Measurements from ENCODE around the gene ATP8B3. TPM values are rescaled to one million over a fixed set of nuclear protein-coding genes. Genes with fewer than 3 reads are reported as not detected.

Gene ATP8B3
- total RNA-seq, 1 experiment from 2014 or later, result not detected

Other genes starting within 250 kb of the ATP8B3 start
- 26.0 and 27.5 TPM in 2 replicates for gene MEX3D, start 244.0 kb downstream of the ATP8B3 start, total RNA-seq (2014; rRNA removed; shearing (Covaris generic); ENCODE audit: low replicate concordance)
- gene MBD3, start 219.4 kb downstream of the ATP8B3 start, total RNA-seq (2014; rRNA removed; shearing (Covaris generic); ENCODE audit: low replicate concordance), result 75.8 and 119 TPM in 2 replicates
- gene UQCR11, start 206.8 kb downstream of the ATP8B3 start, total RNA-seq (2014; rRNA removed; shearing (Covaris generic); ENCODE audit: low replicate concordance), result 59.5 and 192 TPM in 2 replicates
- 78.5 and 135 TPM in 2 replicates for gene TCF3, start 159.7 kb downstream of the ATP8B3 start, total RNA-seq (2014; rRNA removed; shearing (Covaris generic); ENCODE audit: low replicate concordance)
- not detected in 2 replicates for gene ONECUT3, start 58.8 kb downstream of the ATP8B3 start, total RNA-seq (2014; rRNA removed; shearing (Covaris generic); ENCODE audit: low replicate concordance)
- 2.2 and 4.4 TPM in 2 replicates for gene REXO1, start 36.2 kb upstream of the ATP8B3 start, total RNA-seq (2014; rRNA removed; shearing (Covaris generic); ENCODE audit: low replicate concordance)
- 8.1 and 12.6 TPM in 2 replicates for gene KLF16, start 51.3 kb upstream of the ATP8B3 start, total RNA-seq (2014; rRNA removed; shearing (Covaris generic); ENCODE audit: low replicate concordance)
- gene ABHD17A, start 73.2 kb upstream of the ATP8B3 start, total RNA-seq (2014; rRNA removed; shearing (Covaris generic); ENCODE audit: low replicate concordance), result 51.7 and 70.7 TPM in 2 replicates
- 3.6 TPM in 1 of 2 replicates, not detected in the other for gene ADAT3, start 93.1 kb upstream of the ATP8B3 start, total RNA-seq (2014; rRNA removed; shearing (Covaris generic); ENCODE audit: low replicate concordance)
- 33.0 and 41.5 TPM in 2 replicates for gene SCAMP4, start 93.1 kb upstream of the ATP8B3 start, total RNA-seq (2014; rRNA removed; shearing (Covaris generic); ENCODE audit: low replicate concordance)
- gene CSNK1G2, start 128.9 kb upstream of the ATP8B3 start, total RNA-seq (2014; rRNA removed; shearing (Covaris generic); ENCODE audit: low replicate concordance), result 20.1 and 34.5 TPM in 2 replicates
- gene BTBD2, start 203.4 kb upstream of the ATP8B3 start, total RNA-seq (2014; rRNA removed; shearing (Covaris generic); ENCODE audit: low replicate concordance), result 34.4 and 36.4 TPM in 2 replicates
- gene MKNK2, start 239.0 kb upstream of the ATP8B3 start, total RNA-seq (2014; rRNA removed; shearing (Covaris generic); ENCODE audit: low replicate concordance), result 17.9 and 38.6 TPM in 2 replicates